IMR-90 (cell line): ENCODE results near the gene TESK2. TPM values are rescaled to one million over a fixed set of nuclear protein-coding genes. Genes with fewer than 3 reads are reported as not detected.
A peak's percentile ranks its signal among the peaks of the same experiment; 100 is the strongest.

Source experiments
- ATAC-seq: fragments of 200-7000 bp; cut with Tn5 transposase; 2 replicates; pipeline ENCODE4 v1.9.1; 2020; ENCODE audit warnings: low read depth, mild to moderate bottlenecking, moderate library complexity
- BruUV-seq: library from RNA; stranded (reverse); fragments of 400-500 nt; replicated peaks from 2 replicates; lab custom pipeline; 2021; lab: Mats Ljungman, UMichigan
- CTCF ChIA-PET: fragments of 300-600 bp; formaldehyde crosslinking; extraction: SDS; loops from one replicate; lab custom pipeline; 2021; ENCODE audit warnings: antibody characterized with exemption; lab: Yijun Ruan, JAX
- POLR2A ChIA-PET: fragments of 300-600 bp; sonication (Branson Sonifier 250); formaldehyde crosslinking; loops from one replicate; lab custom pipeline; 2022; ENCODE audit warnings: antibody characterized with exemption; ENCODE audit not compliant: unreplicated experiment; lab: Charles Lee
- DNase-seq: peaks from one replicate; pipeline ENCODE4 v3.0.0; 2013
- H2AFZ ChIP-seq: replicated peaks from 2 replicates; pipeline ENCODE3; 2013; ENCODE audit warnings: low read length, mild to moderate bottlenecking; ENCODE audit not compliant: poor library complexity
- H2AK5ac ChIP-seq: 2 replicates; pipeline ENCODE4 v1.6.1; 2013; ENCODE audit warnings: low read depth, low read length, inconsistent platforms
- H2AK9ac ChIP-seq: replicated peaks from 2 replicates; pipeline ENCODE3; 2013; ENCODE audit warnings: mild to moderate bottlenecking, low read depth, low read length, moderate library complexity; ENCODE audit not compliant: poor library complexity
- H2BK120ac ChIP-seq: 2 replicates; pipeline ENCODE4 v1.6.1; 2013; ENCODE audit warnings: low read depth, low read length, inconsistent platforms
- H2BK15ac ChIP-seq: 3 replicates; pipeline ENCODE4 v1.6.1; 2013; ENCODE audit warnings: low read depth, low read length, inconsistent platforms
- H2BK20ac ChIP-seq: 2 replicates; pipeline ENCODE4 v1.6.1; 2013; ENCODE audit warnings: low read depth, mild to moderate bottlenecking, inconsistent platforms, low read length, moderate library complexity
- H2BK5ac ChIP-seq: 2 replicates; pipeline ENCODE4 v1.6.1; 2013; ENCODE audit warnings: mild to moderate bottlenecking, low read depth, low read length, inconsistent platforms; ENCODE audit not compliant: poor library complexity, severe bottlenecking
- H3K14ac ChIP-seq: replicated peaks from 2 replicates; pipeline ENCODE4 v1.6.1; 2013; ENCODE audit warnings: low read depth, low read length, inconsistent platforms
- H3K18ac ChIP-seq: 2 replicates; pipeline ENCODE4 v1.6.1; 2013; ENCODE audit warnings: low read depth, low read length, control low read depth
- H3K23ac ChIP-seq: 2 replicates; pipeline ENCODE4 v1.6.1; 2013; ENCODE audit warnings: low read depth, low read length, inconsistent platforms
- H3K27ac ChIP-seq: 2 replicates; pipeline ENCODE4 v1.5.1; 2013; ENCODE audit warnings: mild to moderate bottlenecking, control low read depth, low read length; ENCODE audit not compliant: insufficient read depth
- H3K27me3 ChIP-seq: 2 replicates; pipeline ENCODE4 v1.6.1; 2013; ENCODE audit warnings: low read length; ENCODE audit not compliant: control insufficient read depth, insufficient read depth
- H3K36me3 ChIP-seq: 2 replicates; pipeline ENCODE4 v1.6.1; 2013; ENCODE audit warnings: low read length, mixed read lengths; ENCODE audit not compliant: control insufficient read depth, insufficient read depth
- H3K4ac ChIP-seq: 2 replicates; pipeline ENCODE4 v1.6.1; 2013; ENCODE audit warnings: low read depth, low read length, inconsistent platforms
- H3K4me1 ChIP-seq: 2 replicates; pipeline ENCODE4 v1.6.1; 2013; ENCODE audit warnings: low read length, mixed read lengths; ENCODE audit not compliant: control insufficient read depth, insufficient read depth
- H3K4me2 ChIP-seq: 2 replicates; pipeline ENCODE4 v1.6.1; 2013; ENCODE audit warnings: low read depth, mild to moderate bottlenecking, control low read depth, low read length, moderate library complexity
- H3K4me3 ChIP-seq: 2 replicates; pipeline ENCODE4 v1.5.1; 2013; ENCODE audit warnings: low read depth, mild to moderate bottlenecking, control low read depth, low read length, moderate library complexity; ENCODE audit not compliant: insufficient read depth
- H3K56ac ChIP-seq: 2 replicates; pipeline ENCODE4 v1.6.1; 2013; ENCODE audit warnings: low read length, inconsistent platforms; ENCODE audit not compliant: insufficient read depth; ENCODE audit errors: extremely low read depth
- H3K79me1 ChIP-seq, 2 experiments: 2 replicates each; pipeline ENCODE4 v1.6.1; 2013; ENCODE audit warnings: low read length in 2 of 2, inconsistent platforms in 1 of 2, low read depth in 1 of 2
- H3K9ac ChIP-seq: 2 replicates; pipeline ENCODE4 v1.6.1; 2013; ENCODE audit warnings: low read depth, low read length, control low read depth
- H3K9me1 ChIP-seq: 2 replicates; pipeline ENCODE4 v1.6.1; 2013; ENCODE audit warnings: low read length, inconsistent platforms; ENCODE audit not compliant: insufficient read depth
- H3K9me3 ChIP-seq: 2 replicates; pipeline ENCODE4 v1.6.1; 2013; ENCODE audit warnings: low read length; ENCODE audit not compliant: control insufficient read depth, insufficient read depth
- H4K20me1 ChIP-seq: 2 replicates; pipeline ENCODE4 v1.6.1; 2013; ENCODE audit warnings: low read length, inconsistent platforms; ENCODE audit not compliant: insufficient read depth
- H4K5ac ChIP-seq: 2 replicates; pipeline ENCODE4 v1.6.1; 2013; ENCODE audit warnings: mild to moderate bottlenecking, low read depth, low read length, control low read depth
- H4K8ac ChIP-seq, 2 experiments: 2 replicates each; pipeline ENCODE4 v1.6.1; 2013; ENCODE audit warnings: low read depth in 2 of 2, low read length in 2 of 2, control low read depth in 1 of 2, inconsistent platforms in 1 of 2
- H4K91ac ChIP-seq: 2 replicates; pipeline ENCODE4 v1.6.1; 2013; ENCODE audit warnings: low read depth, low read length, inconsistent platforms; ENCODE audit not compliant: insufficient read depth
- BHLHE40 ChIP-seq: fragments of 150-350 bp; IDR thresholded peaks from 2 replicates; pipeline ENCODE4 v1.6.1; 2016; ENCODE audit warnings: mild to moderate bottlenecking, low read depth, low read length
- CHD1 ChIP-seq: IDR thresholded peaks from 2 replicates; pipeline ENCODE4 v1.6.1; 2012; ENCODE audit warnings: low read depth, low read length, improper control_type of control experiment
- FOS ChIP-seq: fragments of 150-350 bp; IDR thresholded peaks from 2 replicates; pipeline ENCODE4 v1.6.1; 2016; ENCODE audit warnings: low read depth, low read length
- MAFK ChIP-seq: IDR thresholded peaks from 2 replicates; pipeline ENCODE4 v1.6.1; 2012; ENCODE audit warnings: low read depth, low read length, improper control_type of control experiment
- MAZ ChIP-seq: IDR thresholded peaks from 2 replicates; pipeline ENCODE4 v1.6.1; 2012; ENCODE audit warnings: low read depth, mild to moderate bottlenecking, low read length, improper control_type of control experiment, moderate library complexity, borderline replicate concordance
- RAD21 ChIP-seq: IDR thresholded peaks from 2 replicates; pipeline ENCODE4 v1.6.1; 2012; ENCODE audit warnings: low read length, improper control_type of control experiment
- RCOR1 ChIP-seq: IDR thresholded peaks from 2 replicates; pipeline ENCODE4 v1.6.1; 2012; ENCODE audit warnings: mild to moderate bottlenecking, low read length, improper control_type of control experiment; ENCODE audit not compliant: insufficient replicate concordance
- SMC3 ChIP-seq: fragments of 150-350 bp; IDR thresholded peaks from 2 replicates; pipeline ENCODE4 v1.6.1; 2016; ENCODE audit warnings: low read depth, mild to moderate bottlenecking, antibody characterized with exemption, low read length, moderate library complexity
- USF2 ChIP-seq: fragments of 150-350 bp; IDR thresholded peaks from 2 replicates; pipeline ENCODE4 v1.6.1; 2017; ENCODE audit warnings: mild to moderate bottlenecking, antibody characterized with exemption, low read length, low read depth
- WGBS, 2 experiments: methylation state at CpG; one replicate each; pipeline versions ENCODE4 v1.1.5 to v1.1.7; 2013; ENCODE audit warnings: missing lambda C conversion rate in 2 of 2; ENCODE audit not compliant: insufficient read length in 1 of 2; ENCODE audit errors: extremely low coverage in 2 of 2; 5-methylcytosine and 5-hydroxymethylcytosine counted together
- dilution Hi-C: fragments of 300-500 bp; cut with HindIII; formaldehyde crosslinking; loops from one replicate; pipeline ENCODE4 v1.14.3; 2018; ENCODE audit warnings: low sequenced_read_pairs; ENCODE audit not compliant: unreplicated experiment
- in situ Hi-C: fragments of 300-500 bp; cut with MboI; formaldehyde crosslinking; loops from 3 replicates; pipeline ENCODE4 v1.14.3; 2019; ENCODE audit warnings: low sequenced_read_pairs, inconsistent platforms, mixed read lengths
- intact Hi-C: fragments of 100-400 bp; cut with micrococcal nuclease; formaldehyde crosslinking; loops from 2 replicates; pipeline ENCODE4 v1.10.0; 2022
- polyA plus RNA-seq, 3 experiments: library from polyadenylated mRNA; depleted of rRNA; stranded (reverse); fragments of >200 nt; gene quantifications; 2 replicates each; pipeline ENCODE4 v1.2.3, GENCODE V29; 2012; ENCODE audit warnings: low replicate concordance in 1 of 3
- total RNA-seq: library from RNA; depleted of rRNA; stranded (reverse); fragments of >200 nt; gene quantifications from 2 replicates; pipeline ENCODE4 v1.2.3, GENCODE V29; 2012
- TF ChIP-seq, protein P1 (sequence below): conservative IDR thresholded peaks from 2 replicates; pipeline ENCODE4 v1.5.1; 2012; ENCODE audit warnings: mild to moderate bottlenecking, low read depth, low read length, improper control_type of control experiment

The TESK2 gene
- total and polyA plus RNA-seq, 2 of the 4 experiments (the other 2 are of a cell fraction) = 0.90 to 1.3 TPM

DNA sequence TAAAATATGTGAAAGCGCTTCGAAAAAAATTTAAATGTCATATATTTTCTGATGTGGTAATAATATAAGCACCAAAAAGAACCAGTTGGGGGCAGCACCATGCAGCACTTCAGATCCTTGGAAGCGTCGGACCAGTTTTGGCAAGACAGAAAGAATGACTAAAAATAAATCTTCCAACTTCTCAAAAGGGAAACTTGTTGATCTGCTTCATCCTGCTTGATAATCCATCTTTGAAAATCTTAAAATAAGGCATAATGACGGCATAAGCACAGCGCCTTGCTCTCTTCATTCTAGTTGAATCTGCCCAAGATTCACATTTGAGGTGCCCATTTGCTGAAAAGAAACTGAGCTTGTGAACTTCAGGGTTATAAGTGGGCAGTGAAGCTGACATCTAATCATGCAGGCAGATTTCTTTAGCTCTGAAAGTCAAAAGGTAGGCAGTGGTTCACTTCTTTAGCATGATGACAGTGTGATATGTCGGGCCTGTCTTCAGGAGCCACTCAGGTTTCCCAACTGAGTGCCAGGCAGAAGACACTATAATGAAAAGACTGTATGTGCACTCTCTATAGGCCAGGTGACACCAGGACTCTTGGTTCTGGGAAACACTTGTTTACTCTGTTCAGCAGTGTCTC, 131.0 kb downstream of the TESK2 start (continued):
- no peak for TF ChIP-seq MAFK

DNA sequence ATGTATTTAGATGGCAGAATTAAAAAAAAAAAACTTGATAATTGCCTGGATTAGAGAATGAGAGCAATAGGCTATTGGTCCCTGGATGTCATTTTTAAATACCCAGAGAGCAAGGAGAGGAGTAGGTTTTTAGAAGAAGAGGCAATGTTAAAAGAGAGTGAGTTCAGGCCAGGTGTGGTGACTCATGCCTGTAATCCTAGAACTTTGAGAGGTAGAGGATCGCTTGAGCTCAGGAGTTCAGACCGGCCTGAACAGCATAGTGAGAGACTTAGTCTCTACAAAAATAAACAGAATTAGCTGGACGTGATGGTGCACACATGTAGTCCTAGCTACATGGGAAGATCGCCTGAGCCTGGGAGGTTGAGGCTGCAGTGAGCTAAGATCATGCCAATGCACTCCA, 134.8 kb downstream of the TESK2 start:
- dilution Hi-C loops (no loop called here), intact Hi-C loops (no loop called here), in situ Hi-C loops (loop anchor here (5.0 kb wide), 1 partner anchor 216 kb away; no protein-coding TSS in a partner anchor)
- Histone ChIP-seq H3K14ac (no peak overlapping the region), H3K9me1 (no peaks in the 10 kb centered on the region), H3K79me1 (no peaks in the 10 kb centered on the region), H3K23ac (no peak overlapping the region), H3K18ac (no peak overlapping the region), H3K27me3 (no peaks in the 10 kb centered on the region), H2AK5ac (no peak overlapping the region), H3K4me1 (no peaks in the 10 kb centered on the region; the same call in 1 of the 2 replicates), H3K27ac (no peak overlapping the region), H4K5ac (no peak overlapping the region), H4K91ac (no peak overlapping the region), H4K20me1 (no peaks in the 10 kb centered on the region), H2BK20ac (no peak overlapping the region), H2BK120ac (no peak overlapping the region), H2AK9ac (no peak overlapping the region), H3K9ac (no peak overlapping the region), H3K4ac (no peak overlapping the region), H3K9me3 (no peaks in the 10 kb centered on the region), H4K8ac (no peak overlapping the region), H2BK15ac (no peak overlapping the region), H3K56ac (no peak overlapping the region), H2AFZ (no peak overlapping the region), H3K36me3 (no peaks in the 10 kb centered on the region), H3K4me2 (no peak overlapping the region), H3K4me3 (no peak overlapping the region), H2BK5ac (no peak overlapping the region)
- peak; percentile 55 for DNase-seq
- ATAC-seq = peak; percentile 24; the same call in 1 of the 2 replicates
- 36% methylated on average over 4 of the region's 4 CpGs; no CpG with 5 or more reads in 1 of the 2 experiments for WGBS, 2 experiments
- no peak for TF ChIP-seq SMC3
- no peak for TF ChIP-seq RAD21
- no peak for TF ChIP-seq MAZ
- no peak for TF ChIP-seq MAFK
- no peak for TF ChIP-seq FOS
- TF ChIP-seq USF2 = no peak
- no peak for TF ChIP-seq RCOR1
- TF ChIP-seq CHD1 = no peak
- TF ChIP-seq, protein P1, sequence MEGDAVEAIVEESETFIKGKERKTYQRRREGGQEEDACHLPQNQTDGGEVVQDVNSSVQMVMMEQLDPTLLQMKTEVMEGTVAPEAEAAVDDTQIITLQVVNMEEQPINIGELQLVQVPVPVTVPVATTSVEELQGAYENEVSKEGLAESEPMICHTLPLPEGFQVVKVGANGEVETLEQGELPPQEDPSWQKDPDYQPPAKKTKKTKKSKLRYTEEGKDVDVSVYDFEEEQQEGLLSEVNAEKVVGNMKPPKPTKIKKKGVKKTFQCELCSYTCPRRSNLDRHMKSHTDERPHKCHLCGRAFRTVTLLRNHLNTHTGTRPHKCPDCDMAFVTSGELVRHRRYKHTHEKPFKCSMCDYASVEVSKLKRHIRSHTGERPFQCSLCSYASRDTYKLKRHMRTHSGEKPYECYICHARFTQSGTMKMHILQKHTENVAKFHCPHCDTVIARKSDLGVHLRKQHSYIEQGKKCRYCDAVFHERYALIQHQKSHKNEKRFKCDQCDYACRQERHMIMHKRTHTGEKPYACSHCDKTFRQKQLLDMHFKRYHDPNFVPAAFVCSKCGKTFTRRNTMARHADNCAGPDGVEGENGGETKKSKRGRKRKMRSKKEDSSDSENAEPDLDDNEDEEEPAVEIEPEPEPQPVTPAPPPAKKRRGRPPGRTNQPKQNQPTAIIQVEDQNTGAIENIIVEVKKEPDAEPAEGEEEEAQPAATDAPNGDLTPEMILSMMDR = no peak
- TF ChIP-seq BHLHE40 = no peak
- BruUV-seq = no TSS peak
- CTCF ChIA-PET = interaction anchor here (0.6 to 8.1 kb wide), 3 partner anchors 136 to 248 kb away, joined by 3 to 95 read pairs (median 4); partner anchors contain the start of gene TESK2
- POLR2A ChIA-PET = no interaction called here
